ENCODE results near the gene ADORA1.

Gene ADORA1

GRCh38 chr1:203099805-203100515 lies 27.6 kb upstream of the ADORA1 start:
- no peak overlapping the region for H3K9ac ChIP-seq (ENCODE audit: insufficient read length)

GRCh38 chr1:203100516-203100869 lies 27.0 kb upstream of the ADORA1 start:
- Histone ChIP-seq H3K9ac (ENCODE audit: insufficient read length) (no peak overlapping the region), H3K4me3 (no peak overlapping the region), H3K27ac (no peak overlapping the region), H3K36me3 (ENCODE audit: insufficient read depth, low read length) (no peaks in the 10 kb centered on the region), H3K9me3 (ENCODE audit: low read depth, low read length) (peaks cover 5% of the 10 kb centered on the region; the same call in 1 of the 2 replicates)
- no peak for DNase-seq (ENCODE audit: low read depth, low spot score)
- TF ChIP-seq FOXP2 (optimal IDR thresholded peaks at IDR 0.05; ENCODE audit: control extremely low read depth, extremely low read length, insufficient read depth) (no peak), POLR2AphosphoS5 (IDR thresholded peaks at IDR 0.05; ENCODE audit: borderline replicate concordance, low read depth, low read length) (no peak), EZH2 (IDR thresholded peaks at IDR 0.05) (no peak)

More at GRCh38 chr1:203099805-203100515, 27.6 kb upstream of the ADORA1 start:
- Histone ChIP-seq H3K4me3 (no peak overlapping the region), H3K9me3 (ENCODE audit: low read depth, low read length) (peaks cover 4% of the 10 kb centered on the region; the same call in 1 of the 2 replicates), H3K36me3 (ENCODE audit: insufficient read depth, low read length) (no peaks in the 10 kb centered on the region), H3K27ac (no peak overlapping the region)
- DNase-seq (ENCODE audit: low read depth, low spot score) = no peak
- TF ChIP-seq POLR2AphosphoS5 (IDR thresholded peaks at IDR 0.05; ENCODE audit: borderline replicate concordance, low read depth, low read length) (no peak), EZH2 (IDR thresholded peaks at IDR 0.05) (no peak), FOXP2 (optimal IDR thresholded peaks at IDR 0.05; ENCODE audit: control extremely low read depth, extremely low read length, insufficient read depth) (no peak)

GRCh38 chr1:203101813-203102634 lies 25.5 kb upstream of the ADORA1 start:
- Histone ChIP-seq H3K9me3 (ENCODE audit: low read depth, low read length) (peaks cover 5% of the 10 kb centered on the region; the same call in 1 of the 2 replicates), H3K27ac (no peak overlapping the region)
- TF ChIP-seq POLR2AphosphoS5 (IDR thresholded peaks at IDR 0.05; ENCODE audit: borderline replicate concordance, low read depth, low read length) = no peak
- TF ChIP-seq FOXP2 (optimal IDR thresholded peaks at IDR 0.05; ENCODE audit: control extremely low read depth, extremely low read length, insufficient read depth) = no peak
- no peak for TF ChIP-seq EZH2 (IDR thresholded peaks at IDR 0.05)

GRCh38 chr1:203103216-203103615 lies 24.3 kb upstream of the ADORA1 start:
- Histone ChIP-seq H3K9ac (ENCODE audit: insufficient read length) (no peak overlapping the region), H3K27ac (no peak overlapping the region), H3K9me3 (ENCODE audit: low read depth, low read length) (peaks cover 5% of the 10 kb centered on the region; the same call in 1 of the 2 replicates), H3K36me3 (ENCODE audit: insufficient read depth, low read length) (no peaks in the 10 kb centered on the region), H3K4me3 (no peak overlapping the region)
- DNase-seq (ENCODE audit: low read depth, low spot score) = no peak
- TF ChIP-seq FOXP2 (optimal IDR thresholded peaks at IDR 0.05; ENCODE audit: control extremely low read depth, extremely low read length, insufficient read depth) (no peak), EZH2 (IDR thresholded peaks at IDR 0.05) (no peak), POLR2AphosphoS5 (IDR thresholded peaks at IDR 0.05; ENCODE audit: borderline replicate concordance, low read depth, low read length) (no peak)

More at GRCh38 chr1:203101813-203102634, 25.5 kb upstream of the ADORA1 start:
- DNase-seq (ENCODE audit: low read depth, low spot score) = no peak
- Histone ChIP-seq H3K9ac (ENCODE audit: insufficient read length) (no peak overlapping the region), H3K4me3 (no peak overlapping the region), H3K36me3 (ENCODE audit: insufficient read depth, low read length) (no peaks in the 10 kb centered on the region)

- Histone ChIP-seq H3K9ac (ENCODE audit: insufficient read length) (no peak overlapping the region), H3K36me3 (ENCODE audit: insufficient read depth, low read length) (no peaks in the 10 kb centered on the region), H3K9me3 (ENCODE audit: low read depth, low read length) (peaks cover 5% of the 10 kb centered on the region; the same call in 1 of the 2 replicates), H3K4me3 (no peak overlapping the region), H3K27ac (no peak overlapping the region)
- DNase-seq (ENCODE audit: low read depth, low spot score) = no peak
- TF ChIP-seq POLR2AphosphoS5 (IDR thresholded peaks at IDR 0.05; ENCODE audit: borderline replicate concordance, low read depth, low read length) (no peak), FOXP2 (optimal IDR thresholded peaks at IDR 0.05; ENCODE audit: control extremely low read depth, extremely low read length, insufficient read depth) (no peak), EZH2 (IDR thresholded peaks at IDR 0.05) (no peak)
These were observed 23.6 kb upstream of the ADORA1 start for GRCh38 chr1:203103829-203104495.

GRCh38 chr1:203104789-203105390 lies 22.6 kb upstream of the ADORA1 start:
- H3K4me3 ChIP-seq = no peak overlapping the region
- DNase-seq (ENCODE audit: low read depth, low spot score) = no peak
- H3K36me3 ChIP-seq (ENCODE audit: insufficient read depth, low read length) = no peaks in the 10 kb centered on the region
- TF ChIP-seq POLR2AphosphoS5 (IDR thresholded peaks at IDR 0.05; ENCODE audit: borderline replicate concordance, low read depth, low read length) (no peak), EZH2 (IDR thresholded peaks at IDR 0.05) (no peak), FOXP2 (optimal IDR thresholded peaks at IDR 0.05; ENCODE audit: control extremely low read depth, extremely low read length, insufficient read depth) (no peak)
- H3K9ac ChIP-seq (ENCODE audit: insufficient read length) = no peak overlapping the region
- H3K27ac ChIP-seq = no peak overlapping the region
- peaks cover 5% of the 10 kb centered on the region; the same call in 1 of the 2 replicates for H3K9me3 ChIP-seq (ENCODE audit: low read depth, low read length)

GRCh38 chr1:203112475-203112874 lies 15.1 kb upstream of the ADORA1 start:
- Histone ChIP-seq H3K9ac (ENCODE audit: insufficient read length) (no peak overlapping the region), H3K4me3 (no peak overlapping the region), H3K9me3 (ENCODE audit: low read depth, low read length) (no peaks in the 10 kb centered on the region), H3K27ac (no peak overlapping the region), H3K36me3 (ENCODE audit: insufficient read depth, low read length) (no peaks in the 10 kb centered on the region)
- no peak for DNase-seq (ENCODE audit: low read depth, low spot score)
- no peak for TF ChIP-seq FOXP2 (optimal IDR thresholded peaks at IDR 0.05; ENCODE audit: control extremely low read depth, extremely low read length, insufficient read depth)
- TF ChIP-seq POLR2AphosphoS5 (IDR thresholded peaks at IDR 0.05; ENCODE audit: borderline replicate concordance, low read depth, low read length) = no peak
- TF ChIP-seq EZH2 (IDR thresholded peaks at IDR 0.05) = no peak
